H1 (cell line): ENCODE data around the gene NFIX. TPM values are rescaled to one million over a fixed set of nuclear protein-coding genes. Genes with fewer than 3 reads are reported as not detected.

ENCODE experiments used
- CTCF ChIA-PET: fragments of 300-600 bp; sonication (Branson Sonifier 250); formaldehyde crosslinking; loops from one replicate; lab custom pipeline; 2021; ENCODE audit not compliant: partially characterized antibody; lab: Charles Lee
- POLR2A ChIA-PET: fragments of 300-600 bp; sonication (Branson Sonifier 250); formaldehyde crosslinking; loops from one replicate; lab custom pipeline; 2021; ENCODE audit warnings: inconsistent platforms; ENCODE audit not compliant: partially characterized antibody; lab: Charles Lee
- DNase-seq, 2 experiments: peaks; one replicate each; pipeline versions ENCODE4 v3.0.0 to v3.0.0-alpha.2; 2010 to 2022; ENCODE audit warnings: low spot score in 2 of 2, low read depth in 1 of 2, mixed read lengths in 1 of 2
- FAIRE-seq: peaks from 2 replicates; lab custom pipeline; 2011; peaks lifted over from hg19 to GRCh38; lab: Jason Lieb, UNC
- H2AFZ ChIP-seq: 2 replicates; pipeline ENCODE4 v1.8.1; 2012; ENCODE audit warnings: low read length, inconsistent platforms
- H2AK5ac ChIP-seq: 2 replicates; pipeline ENCODE4 v1.6.1; 2013; ENCODE audit warnings: low read depth, low read length
- H2BK120ac ChIP-seq: replicated peaks from 2 replicates; pipeline ENCODE3; 2013; ENCODE audit warnings: low read depth, low read length, inconsistent platforms
- H2BK12ac ChIP-seq: 2 replicates; pipeline ENCODE4 v1.6.1; 2013; ENCODE audit warnings: low read depth, low read length
- H2BK15ac ChIP-seq: 2 replicates; pipeline ENCODE4 v1.6.1; 2013; ENCODE audit warnings: low read length
- H2BK20ac ChIP-seq: 2 replicates; pipeline ENCODE4 v1.6.1; 2013; ENCODE audit warnings: low read length
- H2BK5ac ChIP-seq: 2 replicates; pipeline ENCODE4 v1.6.1; 2013; ENCODE audit warnings: low read depth, low read length
- H3K14ac ChIP-seq: 2 replicates; pipeline ENCODE4 v1.6.1; 2013; ENCODE audit warnings: inconsistent platforms; ENCODE audit not compliant: insufficient read length
- H3K18ac ChIP-seq: 2 replicates; pipeline ENCODE4 v1.6.1; 2013; ENCODE audit warnings: low read length; ENCODE audit errors: extremely low read depth
- H3K23ac ChIP-seq: 2 replicates; pipeline ENCODE4 v1.6.1; 2013; ENCODE audit warnings: inconsistent platforms; ENCODE audit not compliant: insufficient read length
- H3K23me2 ChIP-seq: 2 replicates; pipeline ENCODE4 v1.6.1; 2013; ENCODE audit warnings: low read depth, low read length
- H3K27ac ChIP-seq: 2 replicates; pipeline ENCODE4 v1.6.1; 2011; ENCODE audit warnings: low read depth, low read length, inconsistent platforms
- H3K27me3 ChIP-seq, 4 experiments: replicated peaks in 1 of 4; 1 replicate in 1 of 4; 2 replicates in 3 of 4; pipeline versions ENCODE4 v1.6.1 to v1.8.1; 2011 to 2013; ENCODE audit warnings: low read length in 3 of 4, mild to moderate bottlenecking in 3 of 4, inconsistent platforms in 2 of 4, mixed read lengths in 2 of 4, moderate library complexity in 1 of 4; ENCODE audit not compliant: control insufficient read depth in 3 of 4, insufficient read depth in 3 of 4; ENCODE audit errors: extremely low read depth in 1 of 4
- H3K36me3 ChIP-seq, 4 experiments: 2 replicates each; pipeline versions ENCODE4 v1.6.1 to v1.8.1; 2011 to 2013; ENCODE audit warnings: mild to moderate bottlenecking in 4 of 4, low read length in 3 of 4, moderate library complexity in 2 of 4, control low read depth in 1 of 4, inconsistent platforms in 1 of 4; ENCODE audit not compliant: insufficient read depth in 4 of 4, control insufficient read depth in 2 of 4
- H3K4ac ChIP-seq: replicated peaks from 2 replicates; pipeline ENCODE3; 2013; ENCODE audit warnings: low read length, low read depth, mixed read lengths, inconsistent platforms; ENCODE audit not compliant: insufficient read length
- H3K4me1 ChIP-seq, 4 experiments: replicated peaks in 1 of 4; 1 replicate in 1 of 4; 2 replicates in 3 of 4; pipeline versions ENCODE4 v1.6.1 to v1.8.1; 2011 to 2013; ENCODE audit warnings: low read length in 3 of 4, inconsistent platforms in 2 of 4, mixed read lengths in 1 of 4; ENCODE audit not compliant: insufficient read depth in 4 of 4, control insufficient read depth in 3 of 4
- H3K4me2 ChIP-seq, 2 experiments: 2 replicates each; pipeline versions ENCODE4 v1.6.1 to v1.8.1; 2011 to 2013; ENCODE audit warnings: low read depth in 2 of 2, low read length in 2 of 2, control low read depth in 1 of 2, inconsistent platforms in 1 of 2, mild to moderate bottlenecking in 1 of 2; ENCODE audit not compliant: insufficient read depth in 1 of 2
- H3K4me3 ChIP-seq, 4 experiments: fragments of 200-600, 300-600 bp in 1 of 4; sonication (generic), shearing (Covaris generic), sonication (Bioruptor Twin) in 1 of 4; 2 replicates each; pipeline versions ENCODE4 v1.5.1 to v1.8.1; 2011 to 2016; ENCODE audit warnings: low read length in 4 of 4, low read depth in 3 of 4, control low read depth in 2 of 4, inconsistent platforms in 2 of 4, mild to moderate bottlenecking in 2 of 4, mixed read lengths in 1 of 4, moderate library complexity in 1 of 4; ENCODE audit not compliant: insufficient read depth in 2 of 4; ENCODE audit errors: extremely low read depth in 1 of 4
- H3K56ac ChIP-seq: replicated peaks from 2 replicates; pipeline ENCODE3; 2013; ENCODE audit warnings: low read depth, mild to moderate bottlenecking, mixed read lengths, low read length, inconsistent platforms; ENCODE audit not compliant: insufficient read length
- H3K79me1 ChIP-seq: 2 replicates; pipeline ENCODE4 v1.6.1; 2013; ENCODE audit warnings: low read depth, low read length, control low read depth
- H3K79me2 ChIP-seq, 2 experiments: 2 replicates each; pipeline versions ENCODE4 v1.6.1 to v1.8.1; 2012 to 2013; ENCODE audit warnings: low read length in 2 of 2, mild to moderate bottlenecking in 2 of 2, inconsistent platforms in 1 of 2; ENCODE audit not compliant: insufficient read depth in 2 of 2, control insufficient read depth in 1 of 2
- H3K9ac ChIP-seq, 4 experiments: replicated peaks in 1 of 4; 1 replicate in 1 of 4; 2 replicates in 3 of 4; pipeline versions ENCODE4 v1.6.1 to v1.8.1; 2011 to 2013; ENCODE audit warnings: low read depth in 3 of 4, low read length in 3 of 4, control low read depth in 2 of 4, mild to moderate bottlenecking in 2 of 4, moderate library complexity in 2 of 4, inconsistent platforms in 1 of 4; ENCODE audit errors: extremely low read depth in 1 of 4
- H3K9me3 ChIP-seq, 2 experiments: 2 replicates each; pipeline versions ENCODE4 v1.6.1 to v1.8.1; 2012 to 2013; ENCODE audit warnings: mild to moderate bottlenecking in 2 of 2, moderate library complexity in 2 of 2, control low read depth in 1 of 2, inconsistent platforms in 1 of 2, low read depth in 1 of 2, low read length in 1 of 2, mixed read lengths in 1 of 2; ENCODE audit not compliant: insufficient read depth in 2 of 2
- H4K20me1 ChIP-seq, 2 experiments: replicated peaks in 1 of 2; 2 replicates each; pipeline versions ENCODE3 to v1.8.1; 2011 to 2013; ENCODE audit warnings: inconsistent platforms in 2 of 2, low read length in 2 of 2, mild to moderate bottlenecking in 1 of 2; ENCODE audit not compliant: insufficient read depth in 2 of 2, control insufficient read depth in 1 of 2
- H4K5ac ChIP-seq: 2 replicates; pipeline ENCODE4 v1.6.1; 2013; ENCODE audit warnings: low read length, low read depth, mixed read lengths, inconsistent platforms; ENCODE audit not compliant: insufficient read length
- H4K8ac ChIP-seq: 2 replicates; pipeline ENCODE4 v1.8.0; 2013; ENCODE audit warnings: mild to moderate bottlenecking, moderate library complexity, low read length, inconsistent platforms; ENCODE audit not compliant: insufficient read depth; ENCODE audit errors: extremely low read depth
- H4K91ac ChIP-seq: replicated peaks from 2 replicates; pipeline ENCODE3; 2013; ENCODE audit warnings: low read length, mixed read lengths, inconsistent platforms; ENCODE audit not compliant: insufficient read length
- BACH1 ChIP-seq: IDR thresholded peaks from 2 replicates; pipeline ENCODE4 v1.6.1; 2012; ENCODE audit warnings: low read length, improper control_type of control experiment
- BCL11A ChIP-seq, 2 experiments: IDR thresholded peaks; one replicate each; pipeline ENCODE4 v1.6.1; 2011; ENCODE audit warnings: low read depth in 2 of 2, low read length in 2 of 2, mild to moderate bottlenecking in 2 of 2
- CBX8 ChIP-seq: fragments of 300-800, 300-1000 bp; sonication (generic); IDR thresholded peaks from 2 replicates; pipeline ENCODE4 v1.7.1; 2016; ENCODE audit warnings: low read depth, low read length, borderline replicate concordance
- CHD1 ChIP-seq: IDR thresholded peaks from 2 replicates; pipeline ENCODE4 v1.6.1; 2012; ENCODE audit warnings: low read depth, low read length, improper control_type of control experiment
- CHD2 ChIP-seq: IDR thresholded peaks from 2 replicates; pipeline ENCODE4 v1.6.1; 2012; ENCODE audit warnings: low read length, improper control_type of control experiment
- EP300 ChIP-seq, 2 experiments: IDR thresholded peaks; 1 replicate in 1 of 2; 2 replicates in 1 of 2; pipeline ENCODE4 v1.6.1; 2011 to 2012; ENCODE audit warnings: low read depth in 2 of 2, low read length in 2 of 2, mild to moderate bottlenecking in 2 of 2, borderline replicate concordance in 1 of 2, inconsistent platforms in 1 of 2, moderate library complexity in 1 of 2
- JUN ChIP-seq: IDR thresholded peaks from 2 replicates; pipeline ENCODE4 v1.6.1; 2011; ENCODE audit warnings: low read depth, mild to moderate bottlenecking, improper control_type of control experiment, low read length
- NANOG ChIP-seq: IDR thresholded peaks from 2 replicates; pipeline ENCODE4 v1.6.1; 2011; ENCODE audit warnings: low read length, low read depth, mild to moderate bottlenecking, inconsistent platforms; ENCODE audit not compliant: insufficient read depth, poor library complexity, severe bottlenecking
- PHF8 ChIP-seq: fragments of 200-600 bp; sonication (generic); conservative IDR thresholded peaks from 2 replicates; pipeline ENCODE4 v1.7.1; 2012; ENCODE audit warnings: low read depth, mild to moderate bottlenecking, inconsistent platforms, low read length, moderate library complexity
- POLR2AphosphoS5 ChIP-seq: IDR thresholded peaks from 2 replicates; pipeline ENCODE4 v1.6.1; 2011; ENCODE audit warnings: low read depth, low read length
- POU5F1 ChIP-seq: IDR thresholded peaks from 2 replicates; pipeline ENCODE4 v1.6.1; 2011; ENCODE audit warnings: low read depth, mild to moderate bottlenecking, low read length, moderate library complexity
- RAD21 ChIP-seq, 2 experiments: IDR thresholded peaks in 1 of 2; conservative IDR thresholded peaks in 1 of 2; 2 replicates each; pipeline ENCODE4 v1.6.1; 2011; ENCODE audit warnings: low read depth in 2 of 2, low read length in 2 of 2, improper control_type of control experiment in 1 of 2, inconsistent platforms in 1 of 2, mild to moderate bottlenecking in 1 of 2, moderate library complexity in 1 of 2
- SIN3A ChIP-seq, 2 experiments: IDR thresholded peaks in 1 of 2; conservative IDR thresholded peaks in 1 of 2; 2 replicates each; pipeline ENCODE4 v1.6.1; 2011 to 2012; ENCODE audit warnings: low read length in 2 of 2, improper control_type of control experiment in 1 of 2, low read depth in 1 of 2, mild to moderate bottlenecking in 1 of 2
- SP2 ChIP-seq: IDR thresholded peaks from 2 replicates; pipeline ENCODE4 v1.6.1; 2012; ENCODE audit warnings: mild to moderate bottlenecking, low read length, inconsistent platforms
- WGBS, 2 experiments: shearing (Covaris generic) in 1 of 2; methylation state at CpG; one replicate each; pipeline versions ENCODE4 v1.1.6 to v1.1.7; 2013 to 2015; ENCODE audit warnings: low lambda C conversion rate in 2 of 2, mixed read lengths in 2 of 2, inconsistent platforms in 1 of 2, low coverage in 1 of 2, missing lambda C conversion rate in 1 of 2; ENCODE audit not compliant: insufficient replicate concordance in 2 of 2, insufficient coverage in 1 of 2, insufficient read length in 1 of 2; ENCODE audit errors: extremely low coverage in 1 of 2, missing lambda C conversion rate in 1 of 2; 5-methylcytosine and 5-hydroxymethylcytosine counted together
- polyA plus RNA-seq, 7 experiments: library from polyadenylated mRNA; depleted of rRNA in 3 of 7; stranded (reverse) in 5 of 7; unstranded in 2 of 7; fragments of >200 nt in 5 of 7; fragments of 200-250 nt in 2 of 7; gene quantifications; 1 replicate in 5 of 7; 2 replicates in 1 of 7; 4 replicates in 1 of 7; pipeline versions ENCODE4 v1.2.1 to v1.2.3, GENCODE V29; 2011 to 2013; ENCODE audit warnings: missing spikeins in 2 of 7, mixed read lengths in 2 of 7
- total RNA-seq: library from RNA; stranded (reverse); fragmentation: NEBNext Ultra II Directional; extraction: Animal tissue kit (Norgen Biotek cat#: 25700); gene quantifications from 2 replicates; pipeline ENCODE4 v1.2.1, GENCODE V29; 2021

Gene NFIX
- total and polyA plus RNA-seq, 2 of the 8 experiments (the other 6 are each of a cell fraction or from before 2014, with no cell fraction given) = 0.03 to 0.20 TPM

DNA sequence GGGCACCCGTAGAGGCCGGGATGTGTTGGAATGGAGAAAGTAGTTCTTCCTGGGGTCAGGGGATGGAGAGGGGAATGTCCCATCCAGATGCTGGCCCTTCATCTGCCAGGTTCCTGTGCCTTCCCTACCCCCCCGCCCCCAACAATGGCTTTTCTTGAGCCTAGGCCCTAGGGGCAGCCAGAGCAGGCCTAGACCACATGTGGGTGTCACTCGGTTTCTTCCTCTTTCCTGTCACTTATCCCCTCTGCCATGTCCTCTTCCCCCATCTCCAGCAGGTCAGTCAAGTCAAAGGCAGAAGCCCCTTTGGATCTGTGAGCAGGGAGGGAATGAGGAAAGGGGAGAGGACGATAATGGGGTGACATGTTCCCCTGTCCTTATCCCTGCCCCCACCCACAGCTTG is 71.0 kb downstream of the NFIX start:
- H3K14ac ChIP-seq = no peak overlapping the region
- H2BK20ac ChIP-seq = no peak overlapping the region
- H4K8ac ChIP-seq = no peak overlapping the region
- CTCF ChIA-PET = interaction anchor here (0.9 to 48.8 kb wide), 6 partner anchors 12 to 101 kb away, joined by 4 to 1145 read pairs (median 14); no protein-coding TSS in a partner anchor
- H3K9me3 ChIP-seq = no peaks in the 10 kb centered on the region
- no peak overlapping the region for H2BK120ac ChIP-seq
- DNase-seq (no peak), FAIRE-seq (no peak)
- H3K79me2 ChIP-seq = no peaks in the 10 kb centered on the region
- H4K5ac ChIP-seq = no peak overlapping the region
- no peak overlapping the region for H3K18ac ChIP-seq
- no peak overlapping the region for H3K56ac ChIP-seq
- H3K4me1 ChIP-seq = no peaks in the 10 kb centered on the region; a peak in 1 of 7 replicates
- H3K4me3 ChIP-seq = no peak overlapping the region
- no peak overlapping the region for H4K91ac ChIP-seq
- no peaks in the 10 kb centered on the region for H3K79me1 ChIP-seq
- peaks cover 0 to 3% of the 10 kb centered on the region in 2 experiments for H4K20me1 ChIP-seq
- no peak overlapping the region for H2BK15ac ChIP-seq
- peaks cover under 1% of the 10 kb centered on the region; the same call in 1 of the 2 replicates for H3K23me2 ChIP-seq
- 68% methylated on average over 4 of the region's 5 CpGs; no CpG with 5 or more reads in 1 of the 2 experiments for WGBS, 2 experiments
- H2BK5ac ChIP-seq = no peak overlapping the region
- POLR2A ChIA-PET = interaction anchor here (0.6 to 0.8 kb wide), 2 partner anchors 55 to 709 kb away, joined by 3 read pairs; partner anchors contain the start of gene C19orf53
- H2BK12ac ChIP-seq = no peak overlapping the region
- H2AK5ac ChIP-seq = no peak overlapping the region
- no peak overlapping the region for H3K9ac ChIP-seq
- H3K27ac ChIP-seq = no peak overlapping the region
- no peak overlapping the region for H3K4ac ChIP-seq
- H2AFZ ChIP-seq = no peak overlapping the region
- peaks cover 13 to 30% (median 24%) of the 10 kb centered on the region in 4 experiments for H3K27me3 ChIP-seq
- H3K4me2 ChIP-seq = no peak overlapping the region
- H3K23ac ChIP-seq = no peak overlapping the region
- H3K36me3 ChIP-seq = no peaks in the 10 kb centered on the region
- TF ChIP-seq EP300 (IDR thresholded peaks at IDR 0.05; ENCODE audit: borderline replicate concordance in 1 of 2, low read depth in 2 of 2, low read length in 2 of 2) (no peak), SP2 (no peak), NANOG (no peak), JUN (no peak), BACH1 (no peak), SIN3A (conservative IDR thresholded peaks at IDR 0.05 in 1 of 2, IDR thresholded peaks at IDR 0.05 in 1 of 2; ENCODE audit: low read depth in 1 of 2, low read length in 2 of 2) (no peak), RAD21 (IDR thresholded peaks at IDR 0.05 in 1 of 2, conservative IDR thresholded peaks at IDR 0.05 in 1 of 2; ENCODE audit: low read depth in 2 of 2, low read length in 2 of 2) (no peak), POU5F1 (no peak), CHD2 (no peak), POLR2AphosphoS5 (no peak), CHD1 (no peak), CBX8 (no peak), BCL11A (IDR thresholded peaks at IDR 0.05; ENCODE audit: low read depth in 2 of 2, low read length in 2 of 2) (no peak), PHF8 (no peak)
